ENCODE data around the gene ZBTB17.

GRCh38 chr1:15900662-15901279 lies 75.1 kb downstream of the ZBTB17 start:
- TF ChIP-seq, protein P1, sequence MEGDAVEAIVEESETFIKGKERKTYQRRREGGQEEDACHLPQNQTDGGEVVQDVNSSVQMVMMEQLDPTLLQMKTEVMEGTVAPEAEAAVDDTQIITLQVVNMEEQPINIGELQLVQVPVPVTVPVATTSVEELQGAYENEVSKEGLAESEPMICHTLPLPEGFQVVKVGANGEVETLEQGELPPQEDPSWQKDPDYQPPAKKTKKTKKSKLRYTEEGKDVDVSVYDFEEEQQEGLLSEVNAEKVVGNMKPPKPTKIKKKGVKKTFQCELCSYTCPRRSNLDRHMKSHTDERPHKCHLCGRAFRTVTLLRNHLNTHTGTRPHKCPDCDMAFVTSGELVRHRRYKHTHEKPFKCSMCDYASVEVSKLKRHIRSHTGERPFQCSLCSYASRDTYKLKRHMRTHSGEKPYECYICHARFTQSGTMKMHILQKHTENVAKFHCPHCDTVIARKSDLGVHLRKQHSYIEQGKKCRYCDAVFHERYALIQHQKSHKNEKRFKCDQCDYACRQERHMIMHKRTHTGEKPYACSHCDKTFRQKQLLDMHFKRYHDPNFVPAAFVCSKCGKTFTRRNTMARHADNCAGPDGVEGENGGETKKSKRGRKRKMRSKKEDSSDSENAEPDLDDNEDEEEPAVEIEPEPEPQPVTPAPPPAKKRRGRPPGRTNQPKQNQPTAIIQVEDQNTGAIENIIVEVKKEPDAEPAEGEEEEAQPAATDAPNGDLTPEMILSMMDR (conservative IDR thresholded peaks at IDR 0.05), result no peak
- no peak for TF ChIP-seq EZH2 (IDR thresholded peaks at IDR 0.05; ENCODE audit: low read depth)
